Measurements from ENCODE around the gene USP22.

The USP22 gene

GRCh38 chr17:21028192-21028591, 14.6 kb downstream of the USP22 start:
- peaks cover under 1% of the 10 kb centered on the region for H3K4me1 ChIP-seq (ENCODE audit: low read length)
- H3K9me3 ChIP-seq (replicated peaks; ENCODE audit: insufficient read depth, low read length), result no peaks in the 10 kb centered on the region
- peaks cover 81% of the 10 kb centered on the region for H4K20me1 ChIP-seq (ENCODE audit: insufficient read depth, low read length)
- H3K4me2 ChIP-seq (ENCODE audit: low read depth, low read length), result no peak overlapping the region
- peaks cover 25% of the 10 kb centered on the region for H3K36me3 ChIP-seq (replicated peaks; ENCODE audit: insufficient read depth, low read length)
- no peaks in the 10 kb centered on the region for H3K9me2 ChIP-seq (replicated peaks; ENCODE audit: insufficient read depth, low read length)
- TF ChIP-seq EZH2 (optimal IDR thresholded peaks at IDR 0.05; ENCODE audit: low read depth, low read length) (no peak), EZH2phosphoT487 (IDR thresholded peaks at IDR 0.05; ENCODE audit: low read length) (no peak)
- TF ChIP-seq, protein P1, sequence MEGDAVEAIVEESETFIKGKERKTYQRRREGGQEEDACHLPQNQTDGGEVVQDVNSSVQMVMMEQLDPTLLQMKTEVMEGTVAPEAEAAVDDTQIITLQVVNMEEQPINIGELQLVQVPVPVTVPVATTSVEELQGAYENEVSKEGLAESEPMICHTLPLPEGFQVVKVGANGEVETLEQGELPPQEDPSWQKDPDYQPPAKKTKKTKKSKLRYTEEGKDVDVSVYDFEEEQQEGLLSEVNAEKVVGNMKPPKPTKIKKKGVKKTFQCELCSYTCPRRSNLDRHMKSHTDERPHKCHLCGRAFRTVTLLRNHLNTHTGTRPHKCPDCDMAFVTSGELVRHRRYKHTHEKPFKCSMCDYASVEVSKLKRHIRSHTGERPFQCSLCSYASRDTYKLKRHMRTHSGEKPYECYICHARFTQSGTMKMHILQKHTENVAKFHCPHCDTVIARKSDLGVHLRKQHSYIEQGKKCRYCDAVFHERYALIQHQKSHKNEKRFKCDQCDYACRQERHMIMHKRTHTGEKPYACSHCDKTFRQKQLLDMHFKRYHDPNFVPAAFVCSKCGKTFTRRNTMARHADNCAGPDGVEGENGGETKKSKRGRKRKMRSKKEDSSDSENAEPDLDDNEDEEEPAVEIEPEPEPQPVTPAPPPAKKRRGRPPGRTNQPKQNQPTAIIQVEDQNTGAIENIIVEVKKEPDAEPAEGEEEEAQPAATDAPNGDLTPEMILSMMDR (IDR thresholded peaks at IDR 0.05; ENCODE audit: low read length), result no peak
- no peak overlapping the region for H3K4me3 ChIP-seq (ENCODE audit: low read length)
- no peak overlapping the region for H3K9ac ChIP-seq (ENCODE audit: low read length)
- no peak for DNase-seq
- H3K79me2 ChIP-seq (ENCODE audit: low read length), result peaks cover 100% of the 10 kb centered on the region
- H2AFZ ChIP-seq (ENCODE audit: low read length), result no peak overlapping the region
- no peak overlapping the region for H3K27ac ChIP-seq (ENCODE audit: low read length)
- no peaks in the 10 kb centered on the region; the same call in 1 of the 2 replicates for H3F3A ChIP-seq (ENCODE audit: insufficient read depth, low read length)
- no peaks in the 10 kb centered on the region for H3K27me3 ChIP-seq (replicated peaks; ENCODE audit: insufficient read depth, low read length)

DNA sequence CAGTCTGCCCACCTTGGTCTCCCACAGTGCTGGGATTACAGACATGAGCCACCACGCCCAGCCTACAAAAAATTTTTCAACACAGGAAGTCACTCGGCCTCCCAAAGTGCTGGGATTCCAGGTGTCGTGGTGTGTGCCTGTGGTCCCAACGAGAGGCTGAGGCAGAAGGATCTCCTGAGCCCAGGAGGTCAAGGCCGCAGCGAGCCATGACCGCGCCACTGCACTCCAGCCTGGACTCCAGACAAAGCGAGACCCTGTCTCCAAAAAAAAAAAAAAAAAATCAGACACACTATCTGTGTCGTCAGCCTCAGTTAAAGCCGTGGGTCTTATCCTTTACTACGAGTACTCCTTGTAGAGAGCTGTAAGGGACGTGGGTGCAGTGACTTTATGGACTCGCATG, 15.8 kb downstream of the USP22 start:
- DNase-seq, result no peak
- H3K4me3 ChIP-seq (ENCODE audit: low read length), result no peak overlapping the region
- peaks cover 25% of the 10 kb centered on the region for H3K36me3 ChIP-seq (replicated peaks; ENCODE audit: insufficient read depth, low read length)
- no peak overlapping the region for H2AFZ ChIP-seq (ENCODE audit: low read length)
- TF ChIP-seq, protein P1 (IDR thresholded peaks at IDR 0.05; ENCODE audit: low read length), result no peak
- TF ChIP-seq EZH2phosphoT487 (IDR thresholded peaks at IDR 0.05; ENCODE audit: low read length), result no peak
- TF ChIP-seq EZH2 (optimal IDR thresholded peaks at IDR 0.05; ENCODE audit: low read depth, low read length), result no peak
- peaks cover 100% of the 10 kb centered on the region for H3K79me2 ChIP-seq (ENCODE audit: low read length)
- H3K9ac ChIP-seq (ENCODE audit: low read length), result no peak overlapping the region
- H3K27me3 ChIP-seq (replicated peaks; ENCODE audit: insufficient read depth, low read length), result no peaks in the 10 kb centered on the region
- H3K4me1 ChIP-seq (ENCODE audit: low read length), result no peaks in the 10 kb centered on the region
- H3K9me3 ChIP-seq (replicated peaks; ENCODE audit: insufficient read depth, low read length), result no peaks in the 10 kb centered on the region
- no peak overlapping the region for H3K27ac ChIP-seq (ENCODE audit: low read length)
- no peak overlapping the region for H3K4me2 ChIP-seq (ENCODE audit: low read depth, low read length)
- H3F3A ChIP-seq (ENCODE audit: insufficient read depth, low read length), result no peaks in the 10 kb centered on the region; the same call in 1 of the 2 replicates
- no peaks in the 10 kb centered on the region for H3K9me2 ChIP-seq (replicated peaks; ENCODE audit: insufficient read depth, low read length)
- peaks cover 83% of the 10 kb centered on the region for H4K20me1 ChIP-seq (ENCODE audit: insufficient read depth, low read length)

DNA sequence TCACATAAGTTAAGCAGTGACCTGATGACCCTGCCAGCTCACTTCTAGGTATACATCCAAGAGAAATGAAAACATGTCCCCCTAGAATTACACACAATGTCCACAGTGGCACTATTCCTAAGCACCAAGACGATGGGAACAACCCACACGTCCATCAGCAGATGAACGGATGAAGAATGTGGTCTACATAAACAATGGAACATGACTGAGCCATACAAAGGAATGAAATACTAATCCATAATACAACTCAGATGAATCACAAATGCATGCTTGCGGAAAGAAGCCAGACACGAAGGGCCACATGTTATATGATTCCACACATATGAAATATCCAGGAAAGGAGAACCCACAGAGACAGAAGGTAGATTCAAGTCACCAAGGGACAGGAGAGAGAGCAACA, 17.4 kb downstream of the USP22 start:
- Histone ChIP-seq H3K9ac (ENCODE audit: low read length) (no peak overlapping the region), H3K36me3 (replicated peaks; ENCODE audit: insufficient read depth, low read length) (peaks cover 30% of the 10 kb centered on the region), H3K27me3 (replicated peaks; ENCODE audit: insufficient read depth, low read length) (no peaks in the 10 kb centered on the region), H4K20me1 (ENCODE audit: insufficient read depth, low read length) (peaks cover 83% of the 10 kb centered on the region), H3K4me2 (ENCODE audit: low read depth, low read length) (no peak overlapping the region), H3K4me1 (ENCODE audit: low read length) (no peaks in the 10 kb centered on the region), H3K79me2 (ENCODE audit: low read length) (peaks cover 99% of the 10 kb centered on the region), H3K9me2 (replicated peaks; ENCODE audit: insufficient read depth, low read length) (no peaks in the 10 kb centered on the region), H2AFZ (ENCODE audit: low read length) (no peak overlapping the region), H3K27ac (ENCODE audit: low read length) (no peak overlapping the region), H3F3A (ENCODE audit: insufficient read depth, low read length) (no peaks in the 10 kb centered on the region; the same call in 1 of the 2 replicates), H3K4me3 (ENCODE audit: low read length) (no peak overlapping the region), H3K9me3 (replicated peaks; ENCODE audit: insufficient read depth, low read length) (no peaks in the 10 kb centered on the region)
- no peak for TF ChIP-seq EZH2phosphoT487 (IDR thresholded peaks at IDR 0.05; ENCODE audit: low read length)
- TF ChIP-seq EZH2 (optimal IDR thresholded peaks at IDR 0.05; ENCODE audit: low read depth, low read length), result no peak
- TF ChIP-seq, protein P1 (IDR thresholded peaks at IDR 0.05; ENCODE audit: low read length), result no peak
- DNase-seq, result no peak
